IMR-90 (cell line): ENCODE data around the gene RAP2A. TPM values are rescaled to one million over a fixed set of nuclear protein-coding genes. Genes with fewer than 3 reads are reported as not detected.

ENCODE experiments used
- ATAC-seq: fragments of 200-7000 bp; cut with Tn5 transposase; 2 replicates; pipeline ENCODE4 v1.9.1; 2020; ENCODE audit warnings: low read depth, mild to moderate bottlenecking, moderate library complexity
- BruUV-seq: library from RNA; stranded (reverse); fragments of 400-500 nt; replicated peaks from 2 replicates; lab custom pipeline; 2021; lab: Mats Ljungman, UMichigan
- CTCF ChIA-PET: fragments of 300-600 bp; formaldehyde crosslinking; extraction: SDS; loops from one replicate; lab custom pipeline; 2021; ENCODE audit warnings: antibody characterized with exemption; lab: Yijun Ruan, JAX
- POLR2A ChIA-PET: fragments of 300-600 bp; sonication (Branson Sonifier 250); formaldehyde crosslinking; loops from one replicate; lab custom pipeline; 2022; ENCODE audit warnings: antibody characterized with exemption; ENCODE audit not compliant: unreplicated experiment; lab: Charles Lee
- DNase-seq: peaks from one replicate; pipeline ENCODE4 v3.0.0; 2013
- H2AFZ ChIP-seq: replicated peaks from 2 replicates; pipeline ENCODE3; 2013; ENCODE audit warnings: low read length, mild to moderate bottlenecking; ENCODE audit not compliant: poor library complexity
- H2AK5ac ChIP-seq: 2 replicates; pipeline ENCODE4 v1.6.1; 2013; ENCODE audit warnings: low read depth, low read length, inconsistent platforms
- H2AK9ac ChIP-seq: replicated peaks from 2 replicates; pipeline ENCODE3; 2013; ENCODE audit warnings: mild to moderate bottlenecking, low read depth, low read length, moderate library complexity; ENCODE audit not compliant: poor library complexity
- H2BK120ac ChIP-seq: 2 replicates; pipeline ENCODE4 v1.6.1; 2013; ENCODE audit warnings: low read depth, low read length, inconsistent platforms
- H2BK15ac ChIP-seq: 3 replicates; pipeline ENCODE4 v1.6.1; 2013; ENCODE audit warnings: low read depth, low read length, inconsistent platforms
- H2BK20ac ChIP-seq: 2 replicates; pipeline ENCODE4 v1.6.1; 2013; ENCODE audit warnings: low read depth, mild to moderate bottlenecking, inconsistent platforms, low read length, moderate library complexity
- H2BK5ac ChIP-seq: 2 replicates; pipeline ENCODE4 v1.6.1; 2013; ENCODE audit warnings: mild to moderate bottlenecking, low read depth, low read length, inconsistent platforms; ENCODE audit not compliant: poor library complexity, severe bottlenecking
- H3K14ac ChIP-seq: replicated peaks from 2 replicates; pipeline ENCODE4 v1.6.1; 2013; ENCODE audit warnings: low read depth, low read length, inconsistent platforms
- H3K18ac ChIP-seq: 2 replicates; pipeline ENCODE4 v1.6.1; 2013; ENCODE audit warnings: low read depth, low read length, control low read depth
- H3K23ac ChIP-seq: 2 replicates; pipeline ENCODE4 v1.6.1; 2013; ENCODE audit warnings: low read depth, low read length, inconsistent platforms
- H3K27ac ChIP-seq: 2 replicates; pipeline ENCODE4 v1.5.1; 2013; ENCODE audit warnings: mild to moderate bottlenecking, control low read depth, low read length; ENCODE audit not compliant: insufficient read depth
- H3K27me3 ChIP-seq: 2 replicates; pipeline ENCODE4 v1.6.1; 2013; ENCODE audit warnings: low read length; ENCODE audit not compliant: control insufficient read depth, insufficient read depth
- H3K36me3 ChIP-seq: 2 replicates; pipeline ENCODE4 v1.6.1; 2013; ENCODE audit warnings: low read length, mixed read lengths; ENCODE audit not compliant: control insufficient read depth, insufficient read depth
- H3K4ac ChIP-seq: 2 replicates; pipeline ENCODE4 v1.6.1; 2013; ENCODE audit warnings: low read depth, low read length, inconsistent platforms
- H3K4me1 ChIP-seq: 2 replicates; pipeline ENCODE4 v1.6.1; 2013; ENCODE audit warnings: low read length, mixed read lengths; ENCODE audit not compliant: control insufficient read depth, insufficient read depth
- H3K4me2 ChIP-seq: 2 replicates; pipeline ENCODE4 v1.6.1; 2013; ENCODE audit warnings: low read depth, mild to moderate bottlenecking, control low read depth, low read length, moderate library complexity
- H3K4me3 ChIP-seq: 2 replicates; pipeline ENCODE4 v1.5.1; 2013; ENCODE audit warnings: low read depth, mild to moderate bottlenecking, control low read depth, low read length, moderate library complexity; ENCODE audit not compliant: insufficient read depth
- H3K56ac ChIP-seq: 2 replicates; pipeline ENCODE4 v1.6.1; 2013; ENCODE audit warnings: low read length, inconsistent platforms; ENCODE audit not compliant: insufficient read depth; ENCODE audit errors: extremely low read depth
- H3K79me1 ChIP-seq, 2 experiments: 2 replicates each; pipeline ENCODE4 v1.6.1; 2013; ENCODE audit warnings: low read length in 2 of 2, inconsistent platforms in 1 of 2, low read depth in 1 of 2
- H3K9ac ChIP-seq: 2 replicates; pipeline ENCODE4 v1.6.1; 2013; ENCODE audit warnings: low read depth, low read length, control low read depth
- H3K9me1 ChIP-seq: 2 replicates; pipeline ENCODE4 v1.6.1; 2013; ENCODE audit warnings: low read length, inconsistent platforms; ENCODE audit not compliant: insufficient read depth
- H3K9me3 ChIP-seq: 2 replicates; pipeline ENCODE4 v1.6.1; 2013; ENCODE audit warnings: low read length; ENCODE audit not compliant: control insufficient read depth, insufficient read depth
- H4K20me1 ChIP-seq: 2 replicates; pipeline ENCODE4 v1.6.1; 2013; ENCODE audit warnings: low read length, inconsistent platforms; ENCODE audit not compliant: insufficient read depth
- H4K5ac ChIP-seq: 2 replicates; pipeline ENCODE4 v1.6.1; 2013; ENCODE audit warnings: mild to moderate bottlenecking, low read depth, low read length, control low read depth
- H4K8ac ChIP-seq, 2 experiments: 2 replicates each; pipeline ENCODE4 v1.6.1; 2013; ENCODE audit warnings: low read depth in 2 of 2, low read length in 2 of 2, control low read depth in 1 of 2, inconsistent platforms in 1 of 2
- H4K91ac ChIP-seq: 2 replicates; pipeline ENCODE4 v1.6.1; 2013; ENCODE audit warnings: low read depth, low read length, inconsistent platforms; ENCODE audit not compliant: insufficient read depth
- CEBPB ChIP-seq: IDR thresholded peaks from 2 replicates; pipeline ENCODE4 v1.6.1; 2012; ENCODE audit warnings: low read depth, low read length, improper control_type of control experiment
- WGBS, 2 experiments: methylation state at CpG; one replicate each; pipeline versions ENCODE4 v1.1.5 to v1.1.7; 2013; ENCODE audit warnings: missing lambda C conversion rate in 2 of 2; ENCODE audit not compliant: insufficient read length in 1 of 2; ENCODE audit errors: extremely low coverage in 2 of 2; 5-methylcytosine and 5-hydroxymethylcytosine counted together
- dilution Hi-C: fragments of 300-500 bp; cut with HindIII; formaldehyde crosslinking; loops from one replicate; pipeline ENCODE4 v1.14.3; 2018; ENCODE audit warnings: low sequenced_read_pairs; ENCODE audit not compliant: unreplicated experiment
- in situ Hi-C: fragments of 300-500 bp; cut with MboI; formaldehyde crosslinking; loops from 3 replicates; pipeline ENCODE4 v1.14.3; 2019; ENCODE audit warnings: low sequenced_read_pairs, inconsistent platforms, mixed read lengths
- intact Hi-C: fragments of 100-400 bp; cut with micrococcal nuclease; formaldehyde crosslinking; loops from 2 replicates; pipeline ENCODE4 v1.10.0; 2022
- polyA plus RNA-seq, 3 experiments: library from polyadenylated mRNA; depleted of rRNA; stranded (reverse); fragments of >200 nt; gene quantifications; 2 replicates each; pipeline ENCODE4 v1.2.3, GENCODE V29; 2012; ENCODE audit warnings: low replicate concordance in 1 of 3
- total RNA-seq: library from RNA; depleted of rRNA; stranded (reverse); fragments of >200 nt; gene quantifications from 2 replicates; pipeline ENCODE4 v1.2.3, GENCODE V29; 2012
- TF ChIP-seq, protein P1 (sequence below): conservative IDR thresholded peaks from 2 replicates; pipeline ENCODE4 v1.5.1; 2012; ENCODE audit warnings: mild to moderate bottlenecking, low read depth, low read length, improper control_type of control experiment

RAP2A gene
- total and polyA plus RNA-seq, 2 of the 4 experiments (the other 2 are of a cell fraction): 6.4 to 21.0 TPM

DNA sequence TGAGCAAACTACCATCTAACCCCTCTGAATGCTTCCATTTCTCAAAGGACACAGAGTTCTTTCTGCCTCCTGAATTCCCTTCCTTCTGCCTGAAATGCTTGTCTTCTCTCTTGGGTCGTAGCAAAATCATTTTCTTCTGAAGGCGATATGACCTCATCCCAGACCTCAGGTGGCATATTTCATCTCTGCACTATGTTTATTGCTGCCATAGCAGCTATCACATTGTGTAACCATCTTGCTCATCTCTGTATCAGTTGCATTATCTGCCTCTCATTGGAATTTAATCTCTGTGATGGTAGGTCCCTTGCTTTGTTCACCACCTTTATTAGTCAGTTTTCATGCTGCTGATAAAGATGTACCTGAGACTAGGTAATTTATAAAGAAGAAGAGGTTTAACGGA, 32.5 kb upstream of the RAP2A start:
- intact Hi-C loops: no loop called here
- Histone ChIP-seq H4K91ac (no peak overlapping the region), H3K9me1 (no peaks in the 10 kb centered on the region), H2AK9ac (no peak overlapping the region), H2AFZ (no peak overlapping the region), H2AK5ac (no peak overlapping the region), H2BK120ac (no peak overlapping the region), H3K23ac (no peak overlapping the region), H3K18ac (no peak overlapping the region), H3K4ac (no peak overlapping the region), H3K14ac (no peak overlapping the region), H2BK20ac (no peak overlapping the region), H2BK15ac (no peak overlapping the region), H3K9ac (no peak overlapping the region), H4K5ac (no peak overlapping the region), H3K4me1 (peaks cover 5% of the 10 kb centered on the region), H4K8ac (no peak overlapping the region), H3K4me3 (no peak overlapping the region), H3K27me3 (no peaks in the 10 kb centered on the region), H3K36me3 (no peaks in the 10 kb centered on the region), H3K79me1 (no peaks in the 10 kb centered on the region), H2BK5ac (no peak overlapping the region), H4K20me1 (no peaks in the 10 kb centered on the region), H3K56ac (no peak overlapping the region), H3K4me2 (no peak overlapping the region), H3K27ac (no peak overlapping the region), H3K9me3 (no peaks in the 10 kb centered on the region)
- peak; percentile 27; the same call in 1 of the 2 replicates for TF ChIP-seq CEBPB
- TF ChIP-seq, protein P1, sequence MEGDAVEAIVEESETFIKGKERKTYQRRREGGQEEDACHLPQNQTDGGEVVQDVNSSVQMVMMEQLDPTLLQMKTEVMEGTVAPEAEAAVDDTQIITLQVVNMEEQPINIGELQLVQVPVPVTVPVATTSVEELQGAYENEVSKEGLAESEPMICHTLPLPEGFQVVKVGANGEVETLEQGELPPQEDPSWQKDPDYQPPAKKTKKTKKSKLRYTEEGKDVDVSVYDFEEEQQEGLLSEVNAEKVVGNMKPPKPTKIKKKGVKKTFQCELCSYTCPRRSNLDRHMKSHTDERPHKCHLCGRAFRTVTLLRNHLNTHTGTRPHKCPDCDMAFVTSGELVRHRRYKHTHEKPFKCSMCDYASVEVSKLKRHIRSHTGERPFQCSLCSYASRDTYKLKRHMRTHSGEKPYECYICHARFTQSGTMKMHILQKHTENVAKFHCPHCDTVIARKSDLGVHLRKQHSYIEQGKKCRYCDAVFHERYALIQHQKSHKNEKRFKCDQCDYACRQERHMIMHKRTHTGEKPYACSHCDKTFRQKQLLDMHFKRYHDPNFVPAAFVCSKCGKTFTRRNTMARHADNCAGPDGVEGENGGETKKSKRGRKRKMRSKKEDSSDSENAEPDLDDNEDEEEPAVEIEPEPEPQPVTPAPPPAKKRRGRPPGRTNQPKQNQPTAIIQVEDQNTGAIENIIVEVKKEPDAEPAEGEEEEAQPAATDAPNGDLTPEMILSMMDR: no peak
- in situ Hi-C loops: no loop called here
- CTCF ChIA-PET: no interaction called here
- DNase-seq: no peak
- dilution Hi-C loops: no loop called here
- BruUV-seq: no TSS peak
- POLR2A ChIA-PET: no interaction called here
- 0% methylated on average over 1 of the region's 3 CpGs; no CpG with 5 or more reads in 1 of the 2 experiments for WGBS, 2 experiments
- no peak for ATAC-seq
